A673 (cell line): ENCODE results near the gene NDOR1. TPM values are rescaled to one million over a fixed set of nuclear protein-coding genes. Genes with fewer than 3 reads are reported as not detected.

ENCODE experiments used
- BruUV-seq: library from RNA; stranded (reverse); fragments of 400-500 nt; replicated peaks from 2 replicates; lab custom pipeline; 2021; lab: Mats Ljungman, UMichigan
- CTCF ChIA-PET: fragments of 300-600 bp; sonication (Branson Sonifier 250); formaldehyde crosslinking; loops from one replicate; lab custom pipeline; 2022; ENCODE audit warnings: antibody characterized with exemption; lab: Charles Lee
- POLR2A ChIA-PET: fragments of 300-600 bp; sonication (Branson Sonifier 250); formaldehyde crosslinking; loops from one replicate; lab custom pipeline; 2022; ENCODE audit warnings: antibody characterized with exemption; ENCODE audit not compliant: low non-redundant PET; lab: Charles Lee
- DNase-seq: peaks from one replicate; pipeline ENCODE4 v3.0.0-alpha.2; 2015; ENCODE audit warnings: low spot score
- H3K27ac ChIP-seq: fragments of 200-600 bp; sonication (generic); 2 replicates; pipeline ENCODE4 v1.5.1; 2016; ENCODE audit warnings: mixed run types, low read depth, mild to moderate bottlenecking, mixed read lengths, antibody characterized with exemption, low read length; ENCODE audit not compliant: poor library complexity, severe bottlenecking
- H3K27me3 ChIP-seq: fragments of 200-600 bp; sonication (generic); replicated peaks from 2 replicates; pipeline ENCODE4 v1.6.1; 2017; ENCODE audit warnings: mixed run types, low read depth, mild to moderate bottlenecking, mixed read lengths, antibody characterized with exemption, low read length; ENCODE audit not compliant: insufficient read depth, poor library complexity
- H3K36me3 ChIP-seq: fragments of 200-600 bp; sonication (generic); 2 replicates; pipeline ENCODE4 v1.6.1; 2016; ENCODE audit warnings: mixed run types, mild to moderate bottlenecking, mixed read lengths, antibody characterized with exemption, low read length; ENCODE audit not compliant: insufficient read depth, poor library complexity, severe bottlenecking
- H3K4me1 ChIP-seq: fragments of 200-600 bp; sonication (generic); 2 replicates; pipeline ENCODE4 v1.6.1; 2017; ENCODE audit warnings: mixed run types, mild to moderate bottlenecking, mixed read lengths, antibody characterized with exemption, low read length; ENCODE audit not compliant: insufficient read depth, poor library complexity, severe bottlenecking
- H3K4me3 ChIP-seq: fragments of 200-600 bp; sonication (generic); 2 replicates; pipeline ENCODE4 v1.5.1; 2016; ENCODE audit warnings: low read depth, mixed run types, mild to moderate bottlenecking, mixed read lengths, low read length; ENCODE audit not compliant: poor library complexity, severe bottlenecking
- H3K9me3 ChIP-seq: fragments of 200-600 bp; sonication (generic); 2 replicates; pipeline ENCODE4 v1.6.1; 2016; ENCODE audit warnings: mixed run types, low read depth, mild to moderate bottlenecking, mixed read lengths, antibody characterized with exemption, low read length; ENCODE audit not compliant: poor library complexity, severe bottlenecking
- CTCF ChIP-seq: fragments of 300-800, 200-600 bp; sonication (generic); conservative IDR thresholded peaks from 2 replicates; pipeline ENCODE4 v1.5.1; 2017; ENCODE audit warnings: low read depth, mild to moderate bottlenecking, antibody characterized with exemption, low read length, moderate library complexity, mixed read lengths
- EZH2 ChIP-seq: fragments of 200-600 bp; sonication (generic); IDR thresholded peaks from 2 replicates; pipeline ENCODE4 v1.6.1; 2017; ENCODE audit warnings: borderline replicate concordance, low read depth, mild to moderate bottlenecking, mixed read lengths, antibody characterized with exemption, low read length; ENCODE audit not compliant: poor library complexity, severe bottlenecking
- intact Hi-C: fragments of 100-400 bp; cut with micrococcal nuclease; formaldehyde crosslinking; loops from one replicate; pipeline ENCODE4 v1.10.0; 2022; ENCODE audit not compliant: unreplicated experiment
- microRNA-seq: library from miRNA; unstranded; fragments of <30 nt; microRNA quantifications from one replicate; pipeline ENCODE4 v1.2.0, GENCODE V29; 2021
- total RNA-seq: library from RNA; stranded (reverse); gene quantifications from 2 replicates; pipeline ENCODE4 v1.2.3, GENCODE V29; 2021

Gene NDOR1
- total RNA-seq, 1 experiment from 2014 or later = 40.2 TPM

DNA sequence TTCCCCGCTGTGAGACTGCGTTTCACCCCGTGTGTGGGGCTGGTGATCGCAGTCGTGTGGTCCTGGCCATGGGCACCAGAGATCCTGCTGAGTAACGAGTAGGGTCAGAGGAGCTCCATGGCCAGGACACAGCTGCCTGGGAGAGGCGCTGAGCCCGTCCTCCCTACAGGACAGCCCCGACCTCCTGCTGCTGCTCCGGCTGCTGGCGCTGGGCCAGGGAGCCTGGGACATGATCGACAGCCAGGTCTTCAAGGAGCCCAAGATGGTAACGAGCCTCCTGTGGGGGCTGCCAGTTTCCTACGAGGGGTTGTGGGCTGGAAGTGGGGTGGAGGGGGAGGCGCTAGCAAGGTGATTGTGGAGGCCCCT is 60.6 kb downstream of the NDOR1 start:
- no peak for DNase-seq
- TF ChIP-seq EZH2 = no peak
- no peak for TF ChIP-seq CTCF
- H3K4me1 ChIP-seq = no peaks in the 10 kb centered on the region
- H3K9me3 ChIP-seq = no peaks in the 10 kb centered on the region
- H3K27me3 ChIP-seq = no peaks in the 10 kb centered on the region
- no peak overlapping the region for H3K4me3 ChIP-seq
- peaks cover 30% of the 10 kb centered on the region for H3K36me3 ChIP-seq
- intact Hi-C loops = no loop called here
- POLR2A ChIA-PET = interaction anchor here (0.6 kb wide), 1 partner anchor 30 kb away, joined by 3 read pairs; no protein-coding TSS in a partner anchor
- H3K27ac ChIP-seq = no peak overlapping the region
- BruUV-seq = no TSS peak
- CTCF ChIA-PET = no interaction called here

Small RNA genes within 50 kb of the gene (microRNA-seq; reads per million reads assigned to microRNA genes)
- not detected for gene MIR3621

Other genes with a start within 250 kb of the NDOR1 start
- gene PTGDS, start 228.2 kb upstream of the NDOR1 start, total RNA-seq = not detected in 2 replicates
- gene LCNL1, start 222.7 kb upstream of the NDOR1 start, total RNA-seq = not detected in 2 replicates
- 91.5 and 99.5 TPM in 2 replicates for gene PAXX, start 213.3 kb upstream of the NDOR1 start, total RNA-seq
- not detected in 2 replicates for gene CLIC3, start 209.1 kb upstream of the NDOR1 start, total RNA-seq
- 27.8 and 38.9 TPM in 2 replicates for gene ABCA2, start 177.5 kb upstream of the NDOR1 start, total RNA-seq
- gene FUT7, start 173.6 kb upstream of the NDOR1 start, total RNA-seq = not detected in 2 replicates
- 73.9 and 81.4 TPM in 2 replicates for gene NPDC1, start 159.5 kb upstream of the NDOR1 start, total RNA-seq
- not detected in 2 replicates for gene ENTPD2, start 151.6 kb upstream of the NDOR1 start, total RNA-seq
- 30.6 and 33.7 TPM in 2 replicates for gene SAPCD2, start 135.1 kb upstream of the NDOR1 start, total RNA-seq
- gene UAP1L1, start 128.2 kb upstream of the NDOR1 start, total RNA-seq = 11.2 and 13.0 TPM in 2 replicates
- gene MAN1B1, start 118.7 kb upstream of the NDOR1 start, total RNA-seq = 48.6 and 54.9 TPM in 2 replicates
- 120 and 122 TPM in 2 replicates for gene DPP7, start 91.0 kb upstream of the NDOR1 start, total RNA-seq
- gene GRIN1, start 66.5 kb upstream of the NDOR1 start, total RNA-seq = 0.17 and 0.52 TPM in 2 replicates
- not detected in 2 replicates for gene LRRC26, start 35.6 kb upstream of the NDOR1 start, total RNA-seq
- not detected in 2 replicates for gene TMEM210, start 33.6 kb upstream of the NDOR1 start, total RNA-seq
- 49.6 and 54.1 TPM in 2 replicates for gene ANAPC2, start 17.1 kb upstream of the NDOR1 start, total RNA-seq
- 86.8 and 87.3 TPM in 2 replicates for gene SSNA1, start 17.0 kb upstream of the NDOR1 start, total RNA-seq
- gene TPRN, start 5.0 kb upstream of the NDOR1 start, total RNA-seq = 23.0 and 25.7 TPM in 2 replicates
- 37.5 and 41.8 TPM in 2 replicates for gene TMEM203, start 52 bp upstream of the NDOR1 start, total RNA-seq
- gene RNF208, start 16.5 kb downstream of the NDOR1 start, total RNA-seq = 13.7 and 20.2 TPM in 2 replicates
- 0.37 TPM in 1 of 2 replicates, not detected in the other for gene CYSRT1, start 19.5 kb downstream of the NDOR1 start, total RNA-seq
- 0.17 TPM in 1 of 2 replicates, not detected in the other for gene RNF224, start 21.8 kb downstream of the NDOR1 start, total RNA-seq
- not detected in 2 replicates for gene SLC34A3, start 25.2 kb downstream of the NDOR1 start, total RNA-seq
- 645 and 714 TPM in 2 replicates for gene TUBB4B, start 35.6 kb downstream of the NDOR1 start, total RNA-seq
- 0.35 TPM in 1 of 2 replicates, not detected in the other for gene STPG3, start 45.6 kb downstream of the NDOR1 start, total RNA-seq
- gene NELFB, start 49.6 kb downstream of the NDOR1 start, total RNA-seq = 72.6 and 78.1 TPM in 2 replicates
- gene TOR4A, start 72.0 kb downstream of the NDOR1 start, total RNA-seq = 0.82 and 1.4 TPM in 2 replicates
- gene NRARP, start 96.6 kb downstream of the NDOR1 start, total RNA-seq = 7.4 and 8.9 TPM in 2 replicates
- gene EXD3, start 217.5 kb downstream of the NDOR1 start, total RNA-seq = 6.3 and 9.4 TPM in 2 replicates
- gene NOXA1, start 217.7 kb downstream of the NDOR1 start, total RNA-seq = 0.28 and 0.79 TPM in 2 replicates
- not detected in 2 replicates for gene ENTPD8, start 235.7 kb downstream of the NDOR1 start, total RNA-seq